CD4-positive, alpha-beta T cell (primary cell): Measurements from ENCODE around the gene SNX14. TPM values are rescaled to one million over a fixed set of nuclear protein-coding genes. Genes with fewer than 3 reads are reported as not detected.

Experiments
- ATAC-seq: fragments of 200-7000 bp; cut with Tn5 transposase; one replicate; pipeline ENCODE4 v1.10.0; 2022; ENCODE audit warnings: mild to moderate bottlenecking; ENCODE audit not compliant: poor library complexity
- CTCF ChIA-PET: fragments of 350-600 bp; sonication (Branson Sonifier 250); formaldehyde crosslinking; loops from one replicate; lab custom pipeline; 2021; ENCODE audit warnings: antibody characterized with exemption, inconsistent platforms; lab: Charles Lee
- POLR2A ChIA-PET: fragments of 350-600 bp; sonication (Branson Sonifier 250); formaldehyde crosslinking; loops from one replicate; lab custom pipeline; 2021; ENCODE audit warnings: antibody characterized with exemption, inconsistent platforms; lab: Charles Lee
- DNase-seq, 14 experiments: peaks; one replicate each; pipeline ENCODE4 v3.0.0-alpha.2; 2013 to 2020; ENCODE audit warnings: mixed read lengths in 2 of 14
- H3K27ac ChIP-seq, 2 donors: one replicate each; pipeline versions ENCODE4 v1.5.1 to v1.7.0; 2013; ENCODE audit warnings: low read length in 2 of 2, low read depth in 1 of 2, mild to moderate bottlenecking in 1 of 2
- H3K27me3 ChIP-seq, 2 experiments: 1 replicate in 1 of 2; 2 replicates in 1 of 2; pipeline versions ENCODE4 v1.6.1 to v1.7.0; 2013; ENCODE audit warnings: low read length in 2 of 2, control low read depth in 1 of 2, mild to moderate bottlenecking in 1 of 2, moderate library complexity in 1 of 2; ENCODE audit not compliant: insufficient read depth in 2 of 2, control insufficient read depth in 1 of 2
- H3K36me3 ChIP-seq: one replicate; pipeline ENCODE4 v1.6.1; 2013; ENCODE audit warnings: low read length, control low read depth; ENCODE audit not compliant: insufficient read depth
- H3K4me1 ChIP-seq: one replicate; pipeline ENCODE4 v1.6.1; 2013; ENCODE audit warnings: low read length, control low read depth; ENCODE audit not compliant: insufficient read depth
- H3K4me3 ChIP-seq: one replicate; pipeline ENCODE4 v1.5.1; 2013; ENCODE audit warnings: mild to moderate bottlenecking, low read length, moderate library complexity
- H3K9me3 ChIP-seq, 2 experiments: 1 replicate in 1 of 2; 2 replicates in 1 of 2; pipeline versions ENCODE4 v1.6.1 to v1.7.0; 2013; ENCODE audit warnings: low read length in 2 of 2, mild to moderate bottlenecking in 2 of 2, control low read depth in 1 of 2, moderate library complexity in 1 of 2; ENCODE audit not compliant: control insufficient read depth in 1 of 2, insufficient read depth in 1 of 2
- H3K27ac Mint-ChIP-seq: one replicate; pipeline ENCODE4 v1.8.0; 2020; ENCODE audit warnings: mixed read lengths
- H3K27me3 Mint-ChIP-seq: one replicate; pipeline ENCODE4 v1.8.0; 2021; ENCODE audit warnings: mixed read lengths
- H3K36me3 Mint-ChIP-seq: one replicate; pipeline ENCODE4 v1.8.0; 2021; ENCODE audit warnings: low read depth, mixed read lengths
- H3K4me1 Mint-ChIP-seq: one replicate; pipeline ENCODE4 v1.8.0; 2021; ENCODE audit warnings: low read depth, mixed read lengths
- H3K4me3 Mint-ChIP-seq: one replicate; pipeline ENCODE4 v1.8.0; 2020; ENCODE audit warnings: mild to moderate bottlenecking, mixed read lengths
- H3K9me3 Mint-ChIP-seq: one replicate; pipeline ENCODE4 v1.8.0; 2020; ENCODE audit warnings: mixed read lengths
- intact Hi-C, 2 experiments: fragments of 100-400 bp; cut with DNase I in 1 of 2; cut with micrococcal nuclease in 1 of 2; formaldehyde crosslinking; loops; one replicate each; pipeline versions ENCODE4 v1.15.1 to v1.9.0; 2023 to 2025; cut with DNase I, micrococcal nuclease
- total RNA-seq, 174 experiments: library from RNA in 2 of 174; stranded (reverse) in 2 of 174; gene quantifications; one replicate each; pipeline ENCODE4 v1.2.3 and lab custom pipeline; 2021 to 2026
- TF ChIP-seq, protein P1 (sequence below): fragments of 200-600 bp; IDR thresholded peaks from one replicate; pipeline ENCODE4 v1.8.0; 2022; ENCODE audit warnings: antibody characterized with exemption, mild to moderate bottlenecking

The SNX14 gene
- total RNA-seq, 2 experiments from 2014 or later, result 30.8 to 31.5 TPM

DNA sequence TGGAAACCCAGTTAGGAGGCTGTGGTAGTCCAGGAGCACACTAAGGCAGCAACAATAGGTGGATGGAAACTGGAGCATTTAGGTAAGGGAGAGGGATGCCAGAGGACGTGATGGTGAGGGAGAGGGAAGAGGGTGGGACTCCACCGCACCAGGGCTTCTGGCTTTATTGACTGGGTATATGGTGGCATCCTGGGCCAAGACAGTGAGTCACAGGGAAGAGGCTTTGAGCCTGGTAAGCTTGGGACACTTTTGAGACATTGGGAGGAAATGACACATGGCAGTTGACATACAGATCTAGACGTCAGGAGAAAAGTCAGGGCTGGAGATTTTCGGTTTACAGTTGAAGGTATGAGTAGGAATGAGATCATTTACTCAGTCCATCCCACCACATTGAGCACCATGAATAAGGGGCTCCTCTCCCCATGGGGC, 128.9 kb downstream of the SNX14 start:
- Histone ChIP-seq H3K27me3 (no peaks in the 10 kb centered on the region), H3K4me3 (no peak overlapping the region), H3K4me1 (peaks cover 46% of the 10 kb centered on the region), H3K9me3 (no peaks in the 10 kb centered on the region), H3K36me3 (no peaks in the 10 kb centered on the region), H3K27ac (no peak overlapping the region)
- H3K4me1 Mint-ChIP-seq, result peaks cover 45% of the 10 kb centered on the region
- DNase-seq (peak in 1 of 14 experiments; percentile 47), ATAC-seq (peak; percentile 49)
- POLR2A ChIA-PET, result interaction anchor here (5.4 kb wide), 1 partner anchor 14 kb away, joined by 37 read pairs; the partner anchor contains the start of gene NT5E
- CTCF ChIA-PET, result no interaction called here
- TF ChIP-seq, protein P1, sequence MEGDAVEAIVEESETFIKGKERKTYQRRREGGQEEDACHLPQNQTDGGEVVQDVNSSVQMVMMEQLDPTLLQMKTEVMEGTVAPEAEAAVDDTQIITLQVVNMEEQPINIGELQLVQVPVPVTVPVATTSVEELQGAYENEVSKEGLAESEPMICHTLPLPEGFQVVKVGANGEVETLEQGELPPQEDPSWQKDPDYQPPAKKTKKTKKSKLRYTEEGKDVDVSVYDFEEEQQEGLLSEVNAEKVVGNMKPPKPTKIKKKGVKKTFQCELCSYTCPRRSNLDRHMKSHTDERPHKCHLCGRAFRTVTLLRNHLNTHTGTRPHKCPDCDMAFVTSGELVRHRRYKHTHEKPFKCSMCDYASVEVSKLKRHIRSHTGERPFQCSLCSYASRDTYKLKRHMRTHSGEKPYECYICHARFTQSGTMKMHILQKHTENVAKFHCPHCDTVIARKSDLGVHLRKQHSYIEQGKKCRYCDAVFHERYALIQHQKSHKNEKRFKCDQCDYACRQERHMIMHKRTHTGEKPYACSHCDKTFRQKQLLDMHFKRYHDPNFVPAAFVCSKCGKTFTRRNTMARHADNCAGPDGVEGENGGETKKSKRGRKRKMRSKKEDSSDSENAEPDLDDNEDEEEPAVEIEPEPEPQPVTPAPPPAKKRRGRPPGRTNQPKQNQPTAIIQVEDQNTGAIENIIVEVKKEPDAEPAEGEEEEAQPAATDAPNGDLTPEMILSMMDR, result no peak
- intact Hi-C loops, result no loop called here
- no peaks in the 10 kb centered on the region for H3K27me3 Mint-ChIP-seq
- H3K36me3 Mint-ChIP-seq, result no peaks in the 10 kb centered on the region
- H3K27ac Mint-ChIP-seq, result peak overlapping the region; percentile 22
- H3K4me3 Mint-ChIP-seq, result no peak overlapping the region
- no peaks in the 10 kb centered on the region for H3K9me3 Mint-ChIP-seq

DNA sequence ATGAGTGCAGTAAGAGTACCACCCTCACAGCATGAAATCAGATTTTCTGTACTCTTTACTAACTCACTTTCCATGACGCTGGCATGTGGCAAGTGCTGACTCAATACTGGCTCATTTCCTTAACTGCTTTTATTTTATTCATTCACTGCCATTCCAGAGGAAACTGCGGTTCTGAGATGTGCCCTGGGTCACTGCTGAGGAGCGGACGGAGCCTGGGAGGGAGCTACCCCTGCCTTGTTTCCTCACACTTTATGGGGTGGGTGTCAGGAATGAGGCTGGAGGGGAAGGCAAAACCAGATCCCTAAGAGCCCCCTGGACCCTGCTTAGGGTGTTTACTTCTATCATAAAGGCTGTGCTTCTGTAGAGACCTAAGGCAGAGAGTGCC, 129.4 kb downstream of the SNX14 start:
- ChIA-PET CTCF (interaction anchor here (0.6 to 0.7 kb wide), 2 partner anchors 19 to 50 kb away, joined by 3 read pairs; no protein-coding TSS in a partner anchor), POLR2A (interaction anchor here (5.4 kb wide), 1 partner anchor 14 kb away, joined by 37 read pairs; the partner anchor contains the start of gene NT5E)
- TF ChIP-seq, protein P1, result no peak
- no peak for ATAC-seq
- Mint-ChIP-seq H3K36me3 (no peaks in the 10 kb centered on the region), H3K4me1 (peaks cover 50% of the 10 kb centered on the region), H3K4me3 (no peak overlapping the region), H3K27ac (peak overlapping the region; percentile 22), H3K27me3 (no peaks in the 10 kb centered on the region), H3K9me3 (no peaks in the 10 kb centered on the region)
- Histone ChIP-seq H3K4me1 (peaks cover 46% of the 10 kb centered on the region), H3K9me3 (no peaks in the 10 kb centered on the region), H3K27ac (no peak overlapping the region), H3K27me3 (no peaks in the 10 kb centered on the region), H3K36me3 (no peaks in the 10 kb centered on the region), H3K4me3 (no peak overlapping the region)
- DNase-seq, result peak in 1 of 14 experiments; percentile 29
- intact Hi-C loops, result no loop called here

DNA sequence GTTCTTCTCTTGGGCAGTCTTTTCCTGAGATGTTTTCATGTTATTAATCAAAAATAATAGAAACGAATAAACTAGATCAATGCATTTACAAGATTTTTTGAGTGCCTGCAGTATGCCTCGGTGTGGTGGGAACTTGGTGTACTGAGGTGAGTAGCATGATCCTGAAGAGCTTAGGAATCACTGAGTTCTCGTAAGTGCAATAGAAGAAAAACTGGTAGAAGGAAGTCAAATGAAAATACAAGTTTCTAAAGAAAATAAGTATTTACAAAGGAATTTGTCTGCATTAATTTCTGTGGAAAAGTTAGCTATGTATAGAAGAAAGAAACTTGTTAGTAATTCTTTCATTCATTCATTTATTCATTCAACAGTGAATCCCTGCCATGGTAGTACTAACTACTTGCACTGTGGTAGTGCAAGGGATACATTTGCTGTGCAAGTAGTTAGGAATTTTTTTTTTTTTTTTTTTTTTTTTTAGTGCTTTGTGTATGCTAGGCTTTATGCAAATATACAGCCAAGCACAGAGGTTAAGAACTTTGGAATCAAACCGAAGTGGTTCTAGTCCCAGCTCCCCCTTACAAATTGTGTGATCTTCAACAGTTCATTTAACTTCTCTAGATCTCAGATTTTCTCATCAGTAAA, 129.9 kb downstream of the SNX14 start:
- Mint-ChIP-seq H3K27me3 (no peaks in the 10 kb centered on the region), H3K4me1 (peaks cover 55% of the 10 kb centered on the region), H3K9me3 (no peaks in the 10 kb centered on the region), H3K4me3 (no peak overlapping the region), H3K27ac (peak overlapping the region; percentile 22), H3K36me3 (no peaks in the 10 kb centered on the region)
- DNase-seq (no peak), ATAC-seq (no peak)
- no peak overlapping the region for H3K4me3 ChIP-seq
- peaks cover 48% of the 10 kb centered on the region for H3K4me1 ChIP-seq
- POLR2A ChIA-PET, result interaction anchor here (5.4 kb wide), 1 partner anchor 13 kb away, joined by 37 read pairs; the partner anchor contains the start of gene NT5E
- H3K9me3 ChIP-seq, result no peaks in the 10 kb centered on the region
- intact Hi-C loops, result no loop called here
- H3K36me3 ChIP-seq, result no peaks in the 10 kb centered on the region
- CTCF ChIA-PET, result interaction anchor here (0.6 to 0.7 kb wide), 2 partner anchors 19 to 51 kb away, joined by 3 read pairs; no protein-coding TSS in a partner anchor
- TF ChIP-seq, protein P1, result no peak
- no peak overlapping the region for H3K27ac ChIP-seq
- no peaks in the 10 kb centered on the region for H3K27me3 ChIP-seq
